Liver (tissue), 9 donors: ENCODE measurements around the gene CCR9. TPM values are rescaled to one million over a fixed set of nuclear protein-coding genes. Genes with fewer than 3 reads are reported as not detected.

Experiments
- DNase-seq: peaks from one replicate; pipeline ENCODE4 v3.0.0-alpha.2; 2017; ENCODE audit warnings: low spot score
- H3K27ac ChIP-seq, 2 donors: one replicate each; pipeline ENCODE4 v1.7.0; 2013; ENCODE audit warnings: inconsistent platforms in 2 of 2, low read length in 2 of 2, control low read depth in 1 of 2, low read depth in 1 of 2, mild to moderate bottlenecking in 1 of 2
- H3K27me3 ChIP-seq, 4 donors: one replicate each; pipeline versions ENCODE4 v1.6.1 to v1.7.0; 2013; ENCODE audit warnings: low read length in 3 of 4, inconsistent platforms in 1 of 4, mild to moderate bottlenecking in 1 of 4, moderate library complexity in 1 of 4; ENCODE audit not compliant: control insufficient read depth in 4 of 4, insufficient read depth in 4 of 4
- H3K36me3 ChIP-seq, 4 donors: one replicate each; pipeline versions ENCODE4 v1.6.1 to v1.7.0; 2013; ENCODE audit warnings: low read length in 3 of 4, mild to moderate bottlenecking in 3 of 4, low read depth in 1 of 4, moderate library complexity in 1 of 4; ENCODE audit not compliant: control insufficient read depth in 4 of 4, insufficient read depth in 3 of 4
- H3K4me1 ChIP-seq, 4 donors: one replicate each; pipeline versions ENCODE4 v1.6.1 to v1.7.0; 2013; ENCODE audit warnings: low read length in 3 of 4, mild to moderate bottlenecking in 3 of 4, moderate library complexity in 1 of 4; ENCODE audit not compliant: control insufficient read depth in 4 of 4, insufficient read depth in 4 of 4
- H3K4me3 ChIP-seq, 3 donors: one replicate each; pipeline versions ENCODE4 v1.6.1 to v1.7.0; 2013; ENCODE audit warnings: low read length in 3 of 3, control low read depth in 1 of 3, low read depth in 1 of 3, mild to moderate bottlenecking in 1 of 3
- H3K9ac ChIP-seq, 2 donors: one replicate each; pipeline ENCODE4 v1.7.0; 2013; ENCODE audit warnings: low read length in 2 of 2, mild to moderate bottlenecking in 2 of 2, moderate library complexity in 2 of 2, control low read depth in 1 of 2, low read depth in 1 of 2
- H3K9me3 ChIP-seq, 4 donors: one replicate each; pipeline versions ENCODE4 v1.6.1 to v1.7.0; 2013; ENCODE audit warnings: low read length in 3 of 4; ENCODE audit not compliant: control insufficient read depth in 4 of 4
- ATF3 ChIP-seq: IDR thresholded peaks from 2 replicates; pipeline ENCODE4 v1.6.1; 2016; ENCODE audit warnings: antibody characterized with exemption
- CTCF ChIP-seq: fragments of 150-350 bp; IDR thresholded peaks from 2 replicates; pipeline ENCODE4 v1.5.1; 2017; ENCODE audit warnings: improper control_type of control experiment, low read depth, low read length; ENCODE audit not compliant: missing input control
- EGR1 ChIP-seq, 2 donors: IDR thresholded peaks; 2 replicates each; pipeline ENCODE4 v1.6.1; 2016 to 2018; ENCODE audit warnings: antibody characterized with exemption in 2 of 2, low read depth in 2 of 2
- FOXA1 ChIP-seq: IDR thresholded peaks from 2 replicates; pipeline ENCODE4 v1.6.1; 2016; ENCODE audit warnings: antibody characterized with exemption
- FOXA2 ChIP-seq: IDR thresholded peaks from 2 replicates; pipeline ENCODE4 v1.6.1; 2016; ENCODE audit warnings: antibody characterized with exemption
- GABPA ChIP-seq, 2 donors: IDR thresholded peaks in 1 of 2; conservative IDR thresholded peaks in 1 of 2; 2 replicates each; pipeline ENCODE4 v1.6.1; 2016; ENCODE audit warnings: antibody characterized with exemption in 2 of 2, mild to moderate bottlenecking in 1 of 2, moderate library complexity in 1 of 2
- HNF4A ChIP-seq, 2 donors: conservative IDR thresholded peaks; 2 replicates each; pipeline ENCODE4 v1.6.1; 2016; ENCODE audit warnings: antibody characterized with exemption in 2 of 2, mild to moderate bottlenecking in 2 of 2
- HNF4G ChIP-seq: IDR thresholded peaks from 2 replicates; pipeline ENCODE4 v1.6.1; 2016; ENCODE audit warnings: antibody characterized with exemption
- JUND ChIP-seq, 2 donors: IDR thresholded peaks; 2 replicates each; pipeline ENCODE4 v1.6.1; 2016; ENCODE audit warnings: antibody characterized with exemption in 2 of 2
- MAX ChIP-seq: IDR thresholded peaks from 2 replicates; pipeline ENCODE4 v1.6.1; 2016; ENCODE audit warnings: antibody characterized with exemption
- NR2F2 ChIP-seq: IDR thresholded peaks from 2 replicates; pipeline ENCODE4 v1.6.1; 2016; ENCODE audit warnings: antibody characterized with exemption
- RAD21 ChIP-seq, 2 donors: IDR thresholded peaks; 2 replicates each; pipeline ENCODE4 v1.6.1; 2016; ENCODE audit warnings: antibody characterized with exemption in 2 of 2, mild to moderate bottlenecking in 2 of 2
- REST ChIP-seq: IDR thresholded peaks from 2 replicates; pipeline ENCODE4 v1.6.1; 2016; ENCODE audit warnings: antibody characterized with exemption, mild to moderate bottlenecking
- RXRA ChIP-seq, 2 donors: IDR thresholded peaks; 2 replicates each; pipeline ENCODE4 v1.6.1; 2017 to 2018; ENCODE audit warnings: antibody characterized with exemption in 2 of 2, mild to moderate bottlenecking in 1 of 2
- SP1 ChIP-seq: IDR thresholded peaks from 2 replicates; pipeline ENCODE4 v1.6.1; 2018; ENCODE audit warnings: antibody characterized with exemption, mild to moderate bottlenecking
- TAF1 ChIP-seq: conservative IDR thresholded peaks from 2 replicates; pipeline ENCODE4 v1.6.1; 2016; ENCODE audit warnings: antibody characterized with exemption, mild to moderate bottlenecking
- YY1 ChIP-seq: IDR thresholded peaks from 2 replicates; pipeline ENCODE4 v1.6.1; 2016; ENCODE audit warnings: antibody characterized with exemption, mild to moderate bottlenecking
- ZBTB33 ChIP-seq: IDR thresholded peaks from 2 replicates; pipeline ENCODE4 v1.6.1; 2016; ENCODE audit warnings: antibody characterized with exemption
- WGBS: extraction: QIAGEN DNeasy Blood & Tissue Kit; methylation state at CpG from one replicate; pipeline ENCODE4 v1.1.7; 2013; 5-methylcytosine and 5-hydroxymethylcytosine counted together
- polyA plus RNA-seq, 2 donors: library from polyadenylated mRNA; stranded (reverse) in 1 of 2; unstranded in 1 of 2; fragments of 200-250 nt in 1 of 2; fragments of >200 nt in 1 of 2; fragmentation: Nextera tagmentation in 1 of 2; extraction: Ambion mirVana in 1 of 2; gene quantifications; one replicate each; pipeline versions ENCODE4 v1.2.1 to v1.2.3, GENCODE V29; 2013 to 2015
- total RNA-seq, 2 donors: library from RNA; depleted of rRNA; stranded (reverse); fragments of >200 nt; gene quantifications; one replicate each; pipeline ENCODE4 v1.2.3, GENCODE V29; 2014
- donor health status: healthy.
- donor health status: healthy.
- donor health status: healthy.
- donor health status: healthy.
- donor health status: healthy.

Gene CCR9
- total and polyA plus RNA-seq, 4 donors = 0.28 TPM; not detected in 3

GRCh38 chr3:45951946-45952345, 65.6 kb downstream of the CCR9 start:
- H3K27me3 ChIP-seq = no peaks in the 10 kb centered on the region
- WGBS = 89% methylated on average over 6 of the region's 6 CpGs
- TF ChIP-seq HNF4G (no peak), CTCF (no peak), MAX (no peak), RXRA (IDR thresholded peaks at IDR 0.05) (no peak), ZBTB33 (no peak), YY1 (no peak), FOXA2 (no peak), REST (no peak), TAF1 (no peak)
- no peak for DNase-seq
- no peaks in the 10 kb centered on the region for H3K9me3 ChIP-seq
- no peak overlapping the region for H3K4me3 ChIP-seq
- H3K27ac ChIP-seq = no peak overlapping the region
- H3K4me1 ChIP-seq = peaks cover 0 to 8% (median 4%) of the 10 kb centered on the region in 4 donors
- H3K36me3 ChIP-seq = peaks cover 6 to 64% (median 39%) of the 10 kb centered on the region in 4 donors
- H3K9ac ChIP-seq = no peak overlapping the region

- Histone ChIP-seq H3K4me3 (no peak overlapping the region), H3K36me3 (peaks cover 6 to 64% (median 40%) of the 10 kb centered on the region in 4 donors), H3K9ac (no peak overlapping the region), H3K4me1 (peaks cover 0 to 8% (median 4%) of the 10 kb centered on the region in 4 donors), H3K9me3 (no peaks in the 10 kb centered on the region), H3K27ac (no peak overlapping the region), H3K27me3 (no peaks in the 10 kb centered on the region)
- no peak for DNase-seq
- 78% methylated on average over 4 of the region's 4 CpGs for WGBS
- no peak for TF ChIP-seq ATF3
- TF ChIP-seq EGR1 (IDR thresholded peaks at IDR 0.05; ENCODE audit: low read depth in 2 of 2) = no peak
- TF ChIP-seq MAX = no peak
- no peak for TF ChIP-seq CTCF
- no peak for TF ChIP-seq RAD21 (IDR thresholded peaks at IDR 0.05)
- no peak for TF ChIP-seq FOXA1
- TF ChIP-seq NR2F2 = no peak
- no peak for TF ChIP-seq SP1
- no peak for TF ChIP-seq HNF4G
- TF ChIP-seq JUND (IDR thresholded peaks at IDR 0.05) = no peak
- TF ChIP-seq RXRA (IDR thresholded peaks at IDR 0.05) = no peak
- no peak for TF ChIP-seq FOXA2
- TF ChIP-seq YY1 = no peak
- no peak for TF ChIP-seq HNF4A (conservative IDR thresholded peaks at IDR 0.05)
- TF ChIP-seq REST = no peak
- no peak for TF ChIP-seq GABPA (IDR thresholded peaks at IDR 0.05 in 1 of 2, conservative IDR thresholded peaks at IDR 0.05 in 1 of 2)
- TF ChIP-seq TAF1 = no peak
These were observed 66.1 kb downstream of the CCR9 start for GRCh38 chr3:45952456-45952855.
